Subcutaneous abdominal adipose tissue (tissue), 5 donors: ENCODE data around the gene NEDD8.

Experiments
- H3K27ac ChIP-seq: one replicate; pipeline ENCODE4 v1.7.0; 2013; ENCODE audit warnings: low read depth, mild to moderate bottlenecking, inconsistent platforms, low read length, moderate library complexity
- H3K27me3 ChIP-seq, 5 donors: one replicate each; pipeline ENCODE4 v1.7.0; 2013; ENCODE audit warnings: low read length in 5 of 5, inconsistent platforms in 1 of 5; ENCODE audit not compliant: control insufficient read depth in 5 of 5, insufficient read depth in 4 of 5
- H3K36me3 ChIP-seq, 5 donors: one replicate each; pipeline ENCODE4 v1.7.0; 2013; ENCODE audit warnings: low read length in 5 of 5; ENCODE audit not compliant: control insufficient read depth in 5 of 5, insufficient read depth in 5 of 5
- H3K4me1 ChIP-seq, 5 donors: one replicate each; pipeline ENCODE4 v1.7.0; 2013; ENCODE audit warnings: low read length in 5 of 5, mild to moderate bottlenecking in 3 of 5, moderate library complexity in 1 of 5; ENCODE audit not compliant: control insufficient read depth in 5 of 5, insufficient read depth in 5 of 5
- H3K4me3 ChIP-seq, 5 donors: one replicate each; pipeline ENCODE4 v1.7.0; 2013; ENCODE audit warnings: low read length in 5 of 5, low read depth in 1 of 5
- H3K9ac ChIP-seq, 5 donors: one replicate each; pipeline ENCODE4 v1.7.0; 2013; ENCODE audit warnings: low read length in 5 of 5, mild to moderate bottlenecking in 4 of 5, moderate library complexity in 3 of 5
- H3K9me3 ChIP-seq, 5 donors: one replicate each; pipeline ENCODE4 v1.7.0; 2013; ENCODE audit warnings: low read length in 5 of 5; ENCODE audit not compliant: control insufficient read depth in 5 of 5
- donor health status: healthy.
- donor health status: healthy.
- donor health status: healthy.
- donor health status: healthy.
- donor health status: healthy.

The NEDD8 gene

DNA sequence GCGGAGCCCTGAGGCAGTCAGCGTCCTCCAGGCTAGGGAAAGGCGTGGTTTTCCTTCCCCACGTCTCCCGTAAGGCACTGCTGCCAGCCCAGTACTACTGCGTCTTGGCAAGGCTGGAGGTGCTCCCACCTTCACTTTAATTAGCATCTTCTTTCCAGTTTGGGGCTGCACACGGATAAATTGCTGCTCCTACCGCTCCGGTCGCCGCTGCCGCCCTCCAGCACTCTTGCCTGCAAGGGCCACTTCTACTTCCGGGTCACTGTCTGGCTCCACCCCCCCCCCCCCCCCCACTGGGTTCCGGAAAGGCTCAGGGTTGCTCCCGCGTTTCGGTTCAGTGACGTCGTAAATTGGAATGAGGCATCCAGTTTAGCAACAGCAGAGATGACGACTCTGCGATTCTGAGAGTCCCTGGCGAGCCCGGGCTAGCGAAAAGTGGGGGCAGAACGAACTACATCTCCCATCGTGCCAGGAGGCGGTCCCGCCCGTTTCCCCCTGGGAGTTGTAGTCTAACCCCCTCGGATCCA, at the start of gene NEDD8:
Gene NEDD8, minus strand, starts transcription at position 247 of the 524 bp plus-strand sequence. Its CDS starts 100 bp downstream, at position 147.
- Histone ChIP-seq H3K27ac (peak within 1 kb of the TSS; percentile 97), H3K9me3 (no peaks in the 10 kb centered on the region), H3K36me3 (peaks cover 17 to 37% (median 20%) of the 10 kb centered on the region in 5 donors), H3K9ac (peak within 1 kb of the TSS; percentile 78 to 96 (median 84)), H3K27me3 (no peaks in the 10 kb centered on the region), H3K4me1 (peaks cover 8 to 36% (median 29%) of the 10 kb centered on the region in 5 donors), H3K4me3 (peak within 1 kb of the TSS; percentile 93 to 98 (median 96))

DNA sequence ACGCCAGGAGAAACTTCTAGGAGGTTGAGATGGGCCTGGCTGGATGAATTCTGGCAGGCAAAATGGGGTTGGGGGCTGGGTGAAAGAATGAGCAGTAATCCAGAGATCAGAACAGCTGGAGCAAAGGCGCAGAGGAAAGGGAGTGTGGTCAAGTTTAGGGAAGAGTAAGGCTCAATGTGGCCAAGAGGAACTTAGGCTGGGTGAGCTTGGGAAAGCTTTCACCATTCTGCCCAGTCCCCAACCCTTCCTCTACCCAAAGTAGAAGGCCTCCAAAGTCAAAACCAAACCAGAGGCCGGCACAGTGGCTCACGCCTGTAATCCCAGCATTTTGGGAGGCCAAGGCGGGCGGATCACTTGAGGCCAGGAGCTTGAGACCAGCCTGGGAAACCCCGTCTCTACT, 49.5 kb upstream of the NEDD8 start:
- Histone ChIP-seq H3K9me3 (no peaks in the 10 kb centered on the region), H3K36me3 (no peaks in the 10 kb centered on the region), H3K9ac (no peak overlapping the region), H3K27me3 (no peaks in the 10 kb centered on the region), H3K4me3 (no peak overlapping the region), H3K4me1 (peaks cover 3 to 72% (median 64%) of the 10 kb centered on the region in 5 donors), H3K27ac (peak overlapping the region; percentile 26)

DNA sequence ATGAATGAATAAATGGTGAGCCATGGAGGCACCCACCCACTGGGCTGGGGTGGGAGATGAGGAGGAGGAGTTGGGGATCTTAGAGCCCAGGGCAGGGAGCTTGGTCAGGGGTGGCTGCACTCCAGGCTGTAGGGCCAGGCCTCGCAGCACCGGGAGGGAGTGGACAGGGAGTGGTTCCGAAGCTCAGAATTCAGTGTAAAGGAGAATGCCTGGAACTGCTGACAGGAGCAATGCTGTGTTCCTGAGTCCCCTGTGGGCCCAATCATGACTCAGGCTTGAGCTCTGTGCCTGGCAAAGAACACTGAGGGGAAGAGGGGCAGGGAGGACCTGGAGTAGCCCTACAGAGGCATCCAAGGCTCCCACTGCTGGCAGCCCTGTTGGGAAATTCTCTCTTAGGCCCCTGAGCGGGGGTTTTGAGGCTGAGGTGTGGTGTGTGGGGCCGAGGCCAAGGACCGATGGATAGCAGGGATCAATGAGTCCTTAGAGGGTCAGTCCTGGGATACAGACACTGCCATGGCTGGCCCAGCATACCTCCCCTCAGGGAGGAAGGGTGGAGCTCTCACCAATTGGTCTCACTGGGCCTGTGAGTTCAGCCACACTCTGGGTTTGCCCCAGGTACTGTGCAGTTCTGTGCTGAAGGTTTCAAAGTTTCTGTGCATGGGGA, 48.8 kb upstream of the NEDD8 start:
- Histone ChIP-seq H3K9me3 (no peaks in the 10 kb centered on the region), H3K27me3 (no peaks in the 10 kb centered on the region), H3K36me3 (no peaks in the 10 kb centered on the region), H3K4me3 (no peak overlapping the region), H3K27ac (peak overlapping the region; percentile 26), H3K9ac (peak overlapping the region in 1 of 5 donors; percentile 30), H3K4me1 (peaks cover 3 to 72% (median 64%) of the 10 kb centered on the region in 5 donors)

DNA sequence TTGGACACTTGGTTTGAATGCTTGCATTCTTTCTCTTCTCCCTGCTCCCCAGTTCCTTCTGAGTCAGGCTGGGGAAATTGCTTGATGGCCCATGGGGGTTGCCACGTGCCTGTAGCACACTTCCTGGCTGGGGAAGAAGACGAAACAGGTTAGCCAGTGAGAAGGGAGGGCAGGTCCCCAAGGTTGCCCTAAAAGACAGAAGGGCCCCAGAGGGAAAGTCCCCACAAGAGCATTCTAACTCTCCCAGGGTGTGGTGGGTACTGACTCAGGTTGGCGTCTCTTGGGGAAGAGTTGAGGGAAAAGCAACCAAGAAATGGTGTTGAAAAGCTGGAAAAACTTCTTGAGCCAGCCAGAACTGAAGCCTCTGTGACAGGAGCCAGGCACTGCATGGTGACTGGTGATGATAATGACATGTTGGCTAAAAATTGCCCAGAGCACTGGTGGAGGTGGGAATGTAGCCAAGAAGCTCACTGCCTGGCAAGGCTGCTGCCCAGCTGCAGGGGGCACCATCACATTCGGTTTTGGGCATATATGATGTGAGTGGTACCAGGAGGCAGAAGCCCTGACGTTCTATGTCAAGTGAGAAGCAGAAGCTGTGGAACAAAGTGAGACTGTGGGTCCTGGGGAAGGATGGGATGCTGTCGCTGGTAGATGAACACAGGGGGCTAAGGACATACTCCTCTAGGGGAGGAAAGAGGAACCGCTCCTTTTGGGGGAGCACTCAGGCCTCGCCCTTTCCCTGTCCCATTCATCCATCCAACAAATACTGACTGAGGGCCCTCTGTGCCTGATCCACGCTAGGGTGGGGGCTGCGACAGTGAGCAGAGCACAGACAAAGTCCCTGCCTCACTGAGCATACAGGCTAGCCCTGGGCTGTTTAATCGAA, 47.4 kb upstream of the NEDD8 start:
- H3K4me1 ChIP-seq = peaks cover 3 to 78% (median 66%) of the 10 kb centered on the region in 5 donors

DNA sequence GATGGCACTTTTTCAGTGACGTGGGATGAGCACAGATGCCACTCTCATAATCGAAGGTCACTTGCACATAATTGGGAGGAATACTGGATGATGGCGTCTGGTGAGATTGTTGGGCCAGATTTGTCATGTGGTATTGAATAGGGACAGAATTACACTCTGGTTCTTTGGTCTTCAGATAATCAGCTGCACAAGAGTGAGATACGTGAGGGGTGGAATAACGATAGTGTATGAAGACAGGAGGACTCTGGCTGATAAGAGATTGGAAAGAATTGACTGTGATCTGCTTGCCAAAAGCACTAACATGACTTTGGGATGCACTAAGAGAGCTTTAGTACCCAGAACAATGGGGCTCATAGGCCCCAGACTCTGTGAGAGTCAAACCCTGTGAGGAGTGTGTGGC, 46.3 kb upstream of the NEDD8 start:
- Histone ChIP-seq H3K4me1 (peaks cover 3 to 77% (median 66%) of the 10 kb centered on the region in 5 donors), H3K27ac (peak overlapping the region; percentile 51)

More for the DNA sequence above, 47.4 kb upstream of the NEDD8 start:
- Histone ChIP-seq H3K27me3 (no peaks in the 10 kb centered on the region), H3K4me3 (no peak overlapping the region), H3K27ac (no peak overlapping the region), H3K9me3 (no peaks in the 10 kb centered on the region), H3K9ac (no peak overlapping the region), H3K36me3 (no peaks in the 10 kb centered on the region)

DNA sequence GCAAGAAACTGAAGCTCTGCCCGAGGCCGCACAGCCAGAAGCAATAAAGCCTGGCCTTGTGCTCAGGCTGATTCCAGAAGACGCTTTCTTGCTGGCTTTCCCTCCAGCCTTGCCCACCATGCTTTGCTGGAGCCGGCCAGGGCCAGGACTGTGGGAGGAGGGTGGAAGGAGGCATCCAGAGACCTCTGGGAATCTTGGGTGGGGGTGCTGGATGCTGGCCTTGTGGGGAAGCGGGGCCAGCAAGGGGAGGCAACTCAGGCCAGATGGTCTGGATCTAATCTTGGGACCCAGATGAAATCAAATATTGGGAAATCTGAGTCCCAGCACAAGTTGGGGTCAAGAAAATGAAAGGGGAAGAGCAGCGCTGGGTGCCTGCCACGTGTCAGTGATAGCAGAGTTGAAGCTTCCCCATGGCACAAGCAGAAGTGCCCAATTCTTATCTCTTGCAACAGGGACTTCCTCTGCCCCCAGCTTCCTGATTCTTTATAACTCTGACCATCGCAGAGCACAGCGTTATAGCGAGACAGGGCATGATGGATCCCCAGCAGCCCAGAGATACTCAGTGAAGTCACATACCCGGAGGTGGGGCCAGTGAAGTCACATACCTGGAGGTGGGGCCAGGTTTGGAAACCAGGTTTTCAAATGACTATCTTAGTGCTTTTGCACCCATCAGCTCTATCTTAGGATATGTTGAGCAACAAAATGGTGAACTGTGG, 45.6 kb upstream of the NEDD8 start:
- Histone ChIP-seq H3K9ac (peak overlapping the region in 1 of 5 donors; percentile 9), H3K27ac (peak overlapping the region; percentile 51), H3K4me1 (peaks cover 3 to 81% (median 68%) of the 10 kb centered on the region in 5 donors), H3K4me3 (peak overlapping the region in 1 of 5 donors; percentile 31), H3K9me3 (no peaks in the 10 kb centered on the region), H3K36me3 (no peaks in the 10 kb centered on the region), H3K27me3 (no peaks in the 10 kb centered on the region)

More for the DNA sequence above, 46.3 kb upstream of the NEDD8 start:
- no peaks in the 10 kb centered on the region for H3K36me3 ChIP-seq
- no peak overlapping the region for H3K4me3 ChIP-seq
- H3K27me3 ChIP-seq = no peaks in the 10 kb centered on the region
- no peak overlapping the region for H3K9ac ChIP-seq
- H3K9me3 ChIP-seq = no peaks in the 10 kb centered on the region

DNA sequence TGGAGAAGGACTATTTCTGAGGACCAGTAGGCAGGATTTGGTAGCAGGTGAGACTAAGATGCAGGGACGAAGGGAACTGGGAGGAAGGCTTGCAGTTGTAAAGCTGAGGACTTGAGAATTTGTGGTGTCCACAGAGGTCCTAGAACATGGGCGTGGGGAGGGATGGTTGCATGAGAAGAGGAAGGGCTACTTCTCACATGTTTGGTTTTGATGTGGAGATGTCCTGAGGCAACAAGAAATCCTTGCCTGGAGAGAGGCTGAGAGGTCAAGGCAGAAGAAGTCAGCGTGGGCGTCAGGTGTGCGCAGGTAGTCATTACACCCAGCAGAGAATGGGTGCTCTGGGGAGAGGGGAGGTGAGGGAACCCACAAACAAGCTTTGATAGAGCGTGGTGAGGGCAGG, 44.9 kb upstream of the NEDD8 start:
- H3K36me3 ChIP-seq = no peaks in the 10 kb centered on the region
- H3K4me3 ChIP-seq = peak overlapping the region in 1 of 5 donors; percentile 31
- H3K4me1 ChIP-seq = peaks cover 3 to 79% (median 75%) of the 10 kb centered on the region in 5 donors
- H3K9me3 ChIP-seq = no peaks in the 10 kb centered on the region
- no peak overlapping the region for H3K9ac ChIP-seq
- H3K27ac ChIP-seq = peak overlapping the region; percentile 51
- no peaks in the 10 kb centered on the region for H3K27me3 ChIP-seq

DNA sequence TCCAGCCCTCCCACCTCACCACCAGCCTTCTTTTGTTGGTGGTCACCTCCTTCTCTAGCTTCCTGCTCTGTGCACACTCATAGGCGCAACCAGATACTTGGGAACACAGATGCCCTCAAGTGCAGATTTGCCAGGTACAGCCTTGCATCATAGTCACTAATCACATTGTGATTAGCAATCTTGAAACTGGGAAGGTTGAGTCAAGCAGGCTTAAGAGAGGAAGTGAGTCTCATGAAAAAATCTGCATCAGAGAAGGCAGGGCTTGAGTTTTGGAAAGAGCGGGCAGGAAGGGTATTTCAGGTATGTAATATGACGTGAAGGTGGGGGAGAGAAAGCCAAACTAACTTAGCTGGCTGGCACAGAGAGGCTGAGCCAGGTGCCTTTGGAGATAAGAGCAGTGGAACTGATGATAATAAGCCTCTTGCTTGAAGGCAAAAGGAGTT, 42.0 kb upstream of the NEDD8 start:
- Histone ChIP-seq H3K9ac (no peak overlapping the region), H3K9me3 (no peaks in the 10 kb centered on the region), H3K27me3 (no peaks in the 10 kb centered on the region), H3K27ac (peak overlapping the region; percentile 64), H3K4me1 (peaks cover 4 to 71% (median 67%) of the 10 kb centered on the region in 5 donors), H3K36me3 (peaks cover 0 to 10% (median 7%) of the 10 kb centered on the region in 5 donors), H3K4me3 (no peak overlapping the region)

DNA sequence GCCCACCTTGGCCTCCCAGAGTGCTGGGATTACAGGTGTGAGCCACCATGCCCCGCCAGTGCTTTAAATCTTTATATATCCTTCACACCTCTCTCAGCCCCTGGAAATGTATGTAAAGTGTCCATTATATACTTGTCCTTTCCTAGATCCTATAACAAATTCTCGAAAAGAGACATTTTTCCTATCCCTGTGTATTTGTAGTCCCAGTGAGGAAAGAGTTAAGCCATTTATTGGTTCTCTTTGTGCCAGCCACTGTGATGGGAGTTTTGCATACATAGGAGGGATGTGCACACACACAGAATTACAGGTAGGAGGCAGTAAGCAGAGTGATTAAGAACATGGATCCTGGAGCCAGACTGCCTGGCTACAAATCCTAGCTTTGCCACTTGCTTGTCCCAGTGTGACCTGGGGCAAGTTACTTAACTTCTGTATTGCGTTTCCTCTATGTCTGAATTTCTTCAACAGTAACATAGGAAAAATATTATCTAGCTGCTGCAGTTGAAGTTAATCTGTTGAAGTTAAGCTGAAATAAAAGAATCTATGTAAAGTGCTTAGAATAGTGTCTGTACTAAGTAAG, 41.3 kb upstream of the NEDD8 start:
- Histone ChIP-seq H3K9ac (no peak overlapping the region), H3K4me3 (no peak overlapping the region), H3K27me3 (no peaks in the 10 kb centered on the region), H3K4me1 (peaks cover 4 to 65% (median 61%) of the 10 kb centered on the region in 5 donors), H3K9me3 (no peaks in the 10 kb centered on the region), H3K36me3 (peaks cover 0 to 16% (median 11%) of the 10 kb centered on the region in 5 donors), H3K27ac (peak overlapping the region; percentile 64)
